ENCODE data around the gene PDE4B.

The PDE4B gene

DNA sequence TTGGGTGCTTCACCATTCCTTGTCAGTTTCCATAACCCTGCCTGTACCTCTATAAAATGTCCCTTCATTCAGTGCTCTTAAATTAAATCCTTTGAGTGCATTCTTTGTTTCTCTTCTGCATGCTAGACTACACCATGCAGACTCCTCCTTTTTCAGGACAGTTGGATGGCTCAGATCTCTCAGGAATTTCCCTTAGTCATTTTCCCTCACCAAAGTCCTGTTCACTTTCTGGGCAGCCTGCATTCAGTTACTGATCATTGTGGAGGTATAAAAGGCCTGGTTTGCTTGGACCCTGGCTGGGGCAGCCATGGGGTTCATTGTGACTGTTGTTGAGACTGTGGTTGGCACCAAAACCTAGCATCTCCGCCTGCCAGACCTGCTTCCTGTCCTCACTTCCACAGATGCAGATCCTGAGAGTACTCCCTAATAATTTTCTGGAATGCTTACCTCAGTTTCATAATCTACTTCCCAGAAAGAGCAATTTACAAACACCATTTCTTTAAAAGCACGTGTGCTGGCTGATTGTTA, 88.4 kb downstream of the PDE4B start:
- in situ Hi-C loops (cut with HindIII; ENCODE audit: low sequenced_read_pairs): no loop called here
- no peak for DNase-seq (ENCODE audit: low read depth, low spot score)
- TF ChIP-seq, protein P1, sequence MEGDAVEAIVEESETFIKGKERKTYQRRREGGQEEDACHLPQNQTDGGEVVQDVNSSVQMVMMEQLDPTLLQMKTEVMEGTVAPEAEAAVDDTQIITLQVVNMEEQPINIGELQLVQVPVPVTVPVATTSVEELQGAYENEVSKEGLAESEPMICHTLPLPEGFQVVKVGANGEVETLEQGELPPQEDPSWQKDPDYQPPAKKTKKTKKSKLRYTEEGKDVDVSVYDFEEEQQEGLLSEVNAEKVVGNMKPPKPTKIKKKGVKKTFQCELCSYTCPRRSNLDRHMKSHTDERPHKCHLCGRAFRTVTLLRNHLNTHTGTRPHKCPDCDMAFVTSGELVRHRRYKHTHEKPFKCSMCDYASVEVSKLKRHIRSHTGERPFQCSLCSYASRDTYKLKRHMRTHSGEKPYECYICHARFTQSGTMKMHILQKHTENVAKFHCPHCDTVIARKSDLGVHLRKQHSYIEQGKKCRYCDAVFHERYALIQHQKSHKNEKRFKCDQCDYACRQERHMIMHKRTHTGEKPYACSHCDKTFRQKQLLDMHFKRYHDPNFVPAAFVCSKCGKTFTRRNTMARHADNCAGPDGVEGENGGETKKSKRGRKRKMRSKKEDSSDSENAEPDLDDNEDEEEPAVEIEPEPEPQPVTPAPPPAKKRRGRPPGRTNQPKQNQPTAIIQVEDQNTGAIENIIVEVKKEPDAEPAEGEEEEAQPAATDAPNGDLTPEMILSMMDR (IDR thresholded peaks at IDR 0.05; ENCODE audit: low read depth, low read length): no peak

DNA sequence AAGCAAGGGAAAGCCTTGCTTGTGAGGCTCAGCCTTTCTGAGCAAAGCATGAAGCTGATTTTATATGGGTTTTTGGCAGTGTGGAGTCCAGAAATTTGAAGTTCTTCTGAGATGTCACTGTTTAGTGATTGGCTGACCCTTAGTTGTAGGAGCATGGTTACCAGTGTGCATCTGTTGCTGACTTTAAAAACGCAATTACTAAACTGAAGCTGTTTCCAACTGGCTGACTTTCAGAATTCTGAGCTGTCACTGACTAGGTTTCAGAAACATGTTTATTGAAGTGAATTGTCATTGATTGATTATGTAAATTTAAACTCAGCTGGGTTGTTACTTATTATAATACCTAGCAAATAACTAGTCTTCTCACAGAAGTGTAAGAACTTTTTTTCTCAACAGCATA, 89.4 kb downstream of the PDE4B start:
- TF ChIP-seq, protein P1 (IDR thresholded peaks at IDR 0.05; ENCODE audit: low read depth, low read length): no peak
- in situ Hi-C loops (cut with HindIII; ENCODE audit: low sequenced_read_pairs): no loop called here
- DNase-seq (ENCODE audit: low read depth, low spot score): no peak
- H3K4me3 ChIP-seq (ENCODE audit: low read depth, low read length): no peak overlapping the region

More for the DNA sequence above, 88.4 kb downstream of the PDE4B start:
- H3K4me3 ChIP-seq (ENCODE audit: low read depth, low read length): no peak overlapping the region

DNA sequence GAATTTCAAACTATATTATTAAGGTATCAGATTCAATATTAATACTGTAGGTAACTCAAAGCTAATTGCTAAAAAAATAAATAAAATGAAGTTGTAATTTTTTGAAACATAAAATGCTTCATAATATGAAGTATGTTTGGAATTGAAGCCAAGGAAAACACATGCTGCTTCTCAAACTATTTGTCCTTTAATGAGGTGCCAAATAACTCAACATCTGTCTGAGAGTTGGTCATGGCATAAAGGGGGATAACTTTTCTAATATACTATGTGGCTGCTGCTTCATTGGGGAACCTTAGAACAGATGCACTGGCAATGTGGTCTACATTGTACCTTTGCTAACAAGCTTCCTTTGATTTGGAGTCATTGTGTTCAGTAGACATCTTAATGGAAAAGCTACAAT, 96.7 kb downstream of the PDE4B start:
- TF ChIP-seq, protein P1 (IDR thresholded peaks at IDR 0.05; ENCODE audit: low read depth, low read length): no peak
- in situ Hi-C loops (cut with HindIII; ENCODE audit: low sequenced_read_pairs): no loop called here
- DNase-seq (ENCODE audit: low read depth, low spot score): no peak
- H3K4me3 ChIP-seq (ENCODE audit: low read depth, low read length): no peak overlapping the region

DNA sequence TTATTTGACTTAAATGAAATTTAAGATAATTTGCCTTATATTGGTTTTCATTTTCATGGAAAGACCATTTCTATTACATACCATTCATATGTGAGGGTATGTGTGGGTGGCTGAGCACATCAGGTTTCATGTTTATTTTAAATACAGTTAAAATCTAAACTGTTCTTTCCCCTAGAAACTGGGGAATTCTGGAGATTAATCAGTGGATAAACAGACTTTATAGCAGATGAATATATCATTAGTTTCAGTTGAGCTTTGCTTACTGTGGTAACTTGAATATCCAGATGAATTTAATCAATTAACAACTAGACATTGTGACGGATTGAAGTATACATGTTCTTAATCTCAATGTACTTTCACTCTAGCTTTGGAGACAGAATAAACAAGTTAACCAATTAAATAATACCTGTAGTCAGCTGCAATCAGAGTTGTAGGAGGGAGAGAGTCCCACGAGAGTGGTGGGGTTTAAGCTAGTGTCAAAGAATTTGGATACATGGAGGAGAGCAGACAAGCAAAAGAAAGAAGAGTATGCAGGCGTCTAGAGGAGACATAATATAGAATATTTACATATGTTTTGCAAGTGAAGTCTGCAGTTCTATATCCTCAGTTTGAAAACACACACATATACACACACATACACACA, 97.6 kb downstream of the PDE4B start:
- in situ Hi-C loops (cut with HindIII; ENCODE audit: low sequenced_read_pairs): no loop called here
- H3K4me3 ChIP-seq (ENCODE audit: low read depth, low read length): no peak overlapping the region
- DNase-seq (ENCODE audit: low read depth, low spot score): no peak
- TF ChIP-seq, protein P1 (IDR thresholded peaks at IDR 0.05; ENCODE audit: low read depth, low read length): no peak

DNA sequence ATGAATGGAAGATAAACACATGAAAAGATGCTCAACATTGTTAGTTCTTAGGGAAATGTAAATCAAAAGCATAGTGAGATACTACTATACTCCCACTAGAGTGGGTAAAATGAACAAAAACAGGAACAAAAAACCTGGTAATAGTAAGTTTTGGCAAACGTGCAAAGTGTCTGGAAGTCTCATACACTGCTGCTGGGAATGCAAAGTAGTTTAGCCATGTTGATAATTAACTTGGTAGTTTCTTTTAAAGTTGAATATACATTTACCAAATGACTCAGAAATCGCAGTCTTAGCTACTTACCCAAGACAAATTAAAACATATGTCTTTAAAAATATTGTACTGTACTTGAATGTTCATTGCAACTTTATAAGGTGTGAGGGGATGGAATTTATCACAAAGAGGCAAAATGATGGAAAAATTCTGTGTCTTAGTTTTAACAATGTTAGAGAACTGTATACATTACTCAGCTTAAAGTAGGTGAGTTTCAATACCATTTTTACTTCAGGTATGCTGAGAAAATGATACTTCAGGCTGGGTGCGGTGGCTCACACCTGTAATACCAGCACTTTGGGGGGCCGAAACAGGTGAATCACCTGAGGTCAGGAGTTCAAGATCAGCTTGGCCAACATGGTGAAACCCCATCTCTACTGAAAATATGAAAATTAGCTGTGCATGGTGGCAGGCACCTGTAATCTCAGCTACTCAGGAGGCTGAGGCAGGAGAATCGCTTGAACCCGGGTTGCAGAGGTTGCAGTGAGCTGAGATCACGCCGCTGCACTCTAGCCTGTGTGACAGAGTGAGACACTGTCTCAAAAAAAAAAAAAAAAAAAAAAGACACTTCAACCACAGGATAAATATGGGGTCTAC, 102.3 kb downstream of the PDE4B start:
- DNase-seq (ENCODE audit: low read depth, low spot score): no peak
- H3K4me3 ChIP-seq (ENCODE audit: low read depth, low read length): no peak overlapping the region
- in situ Hi-C loops (cut with HindIII; ENCODE audit: low sequenced_read_pairs): no loop called here
- TF ChIP-seq, protein P1 (IDR thresholded peaks at IDR 0.05; ENCODE audit: low read depth, low read length): no peak

DNA sequence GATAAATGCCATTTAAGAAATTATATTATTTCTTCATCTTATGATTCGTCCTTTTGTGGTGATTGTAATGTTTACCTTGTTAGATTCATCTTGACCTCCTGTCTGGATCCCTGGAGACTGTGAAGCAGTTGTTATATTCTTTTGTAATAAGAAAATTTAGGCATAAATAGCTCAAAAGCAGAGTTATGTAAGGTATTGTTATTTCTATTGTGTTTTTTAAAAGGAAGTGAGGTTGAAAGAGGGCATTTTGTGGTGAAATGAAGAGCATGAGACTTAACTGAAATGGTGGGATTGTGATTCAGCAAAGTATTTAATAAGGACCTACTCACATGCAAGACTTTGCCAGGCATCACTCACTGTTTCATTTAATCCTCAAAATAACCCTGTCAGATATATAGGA, 104.0 kb downstream of the PDE4B start:
- in situ Hi-C loops (cut with HindIII; ENCODE audit: low sequenced_read_pairs): no loop called here
- H3K4me3 ChIP-seq (ENCODE audit: low read depth, low read length): no peak overlapping the region
- peak; percentile 18 for DNase-seq (ENCODE audit: low read depth, low spot score)
- TF ChIP-seq, protein P1 (IDR thresholded peaks at IDR 0.05; ENCODE audit: low read depth, low read length): no peak

All from astrocyte of the spinal cord (primary cell).